H1 (cell line): ENCODE data around the gene RPS29. TPM values are rescaled to one million over a fixed set of nuclear protein-coding genes. Genes with fewer than 3 reads are reported as not detected.

Source experiments
- CBX8 ChIP-seq: fragments of 300-800, 300-1000 bp; sonication (generic); IDR thresholded peaks from 2 replicates; pipeline ENCODE4 v1.7.1; 2016; ENCODE audit warnings: low read depth, low read length, borderline replicate concordance
- CHD7 ChIP-seq: fragments of 300-600 bp; sonication (generic); IDR thresholded peaks from 2 replicates; pipeline ENCODE4 v1.7.1; 2012; ENCODE audit warnings: low read length, moderate library complexity, mild to moderate bottlenecking, inconsistent platforms; ENCODE audit not compliant: insufficient replicate concordance
- CTBP2 ChIP-seq: IDR thresholded peaks from 2 replicates; pipeline ENCODE4 v1.7.0; 2011; ENCODE audit warnings: borderline replicate concordance, mild to moderate bottlenecking, moderate library complexity, mixed read lengths, low read length; ENCODE audit not compliant: insufficient read depth, insufficient read length
- GABPA ChIP-seq: IDR thresholded peaks from 2 replicates; pipeline ENCODE4 v1.6.1; 2011; ENCODE audit warnings: mild to moderate bottlenecking, low read length, moderate library complexity, borderline replicate concordance; ENCODE audit not compliant: insufficient read depth
- NANOG ChIP-seq: IDR thresholded peaks from 2 replicates; pipeline ENCODE4 v1.6.1; 2011; ENCODE audit warnings: low read length, low read depth, mild to moderate bottlenecking, inconsistent platforms; ENCODE audit not compliant: insufficient read depth, poor library complexity, severe bottlenecking
- POLR2A ChIP-seq, 2 experiments: IDR thresholded peaks; 1 replicate in 1 of 2; 2 replicates in 1 of 2; pipeline ENCODE4 v1.6.1; 2011; ENCODE audit warnings: low read depth in 2 of 2, low read length in 2 of 2, mild to moderate bottlenecking in 2 of 2; ENCODE audit errors: control extremely low read depth in 1 of 2
- RFX5 ChIP-seq: IDR thresholded peaks from 2 replicates; pipeline ENCODE4 v1.6.1; 2011; ENCODE audit warnings: low read depth, low read length, improper control_type of control experiment, borderline replicate concordance
- polyA plus RNA-seq, 7 experiments: library from polyadenylated mRNA; depleted of rRNA in 3 of 7; stranded (reverse) in 5 of 7; unstranded in 2 of 7; fragments of >200 nt in 5 of 7; fragments of 200-250 nt in 2 of 7; gene quantifications; 1 replicate in 5 of 7; 2 replicates in 1 of 7; 4 replicates in 1 of 7; pipeline versions ENCODE4 v1.2.1 to v1.2.3, GENCODE V29; 2011 to 2013; ENCODE audit warnings: missing spikeins in 2 of 7, mixed read lengths in 2 of 7
- total RNA-seq: library from RNA; stranded (reverse); fragmentation: NEBNext Ultra II Directional; extraction: Animal tissue kit (Norgen Biotek cat#: 25700); gene quantifications from 2 replicates; pipeline ENCODE4 v1.2.1, GENCODE V29; 2021

RPS29 gene
- total and polyA plus RNA-seq, 2 of the 8 experiments (the other 6 are each of a cell fraction or from before 2014, with no cell fraction given) = 2,193 to 23,165 TPM

- TF ChIP-seq CHD7 (no peak), POLR2A (IDR thresholded peaks at IDR 0.05; ENCODE audit: control extremely low read depth in 1 of 2, low read depth in 2 of 2, low read length in 2 of 2) (no peak), CBX8 (no peak), CTBP2 (no peak), NANOG (no peak), RFX5 (no peak), GABPA (no peak)
Observed at GRCh38 chr14:49550286-49551184, 35.6 kb downstream of the RPS29 start (continued).
